ENCODE data around the gene DISC1.

- TF ChIP-seq CTCF (conservative IDR thresholded peaks at IDR 0.05 in 1 of 2, IDR thresholded peaks at IDR 0.05 in 1 of 2; ENCODE audit: low read depth in 1 of 2, low read length in 2 of 2) (no peak), EZH2 (IDR thresholded peaks at IDR 0.05; ENCODE audit: low read length, missing control alignments) (no peak)
These were observed 107.8 kb downstream of the DISC1 start for GRCh38 chr1:231734417-231734816.

All from fibroblast of lung (primary cell).